ENCODE results near the gene SIGLEC11.

The SIGLEC11 gene

GRCh38 chr19:49906879-49907564 is 54.0 kb downstream of the SIGLEC11 start:
- no peak for DNase-seq (ENCODE audit: low read depth)

GRCh38 chr19:49904136-49904535 is 56.8 kb downstream of the SIGLEC11 start:
- no peak for DNase-seq (ENCODE audit: low read depth)

Measured in stimulated activated CD8-positive, alpha-beta memory T cell treated with anti-CD3 and anti-CD28 coated beads, Interleukin-12 subunit alpha, Interleukin-12 subunit beta, amount 100 ng/mL, for 1 hour (primary cell).